C4-2B (cell line): Measurements from ENCODE around the gene CLNK.

Source experiments
- CTCF ChIP-seq: fragments of 450-650 bp; conservative IDR thresholded peaks from 2 replicates; pipeline ENCODE4 v1.5.1; 2017; ENCODE audit warnings: mild to moderate bottlenecking
- ZFX ChIP-seq: fragments of 450-650 bp; IDR thresholded peaks from 2 replicates; pipeline ENCODE4 v1.6.1; 2017

DNA sequence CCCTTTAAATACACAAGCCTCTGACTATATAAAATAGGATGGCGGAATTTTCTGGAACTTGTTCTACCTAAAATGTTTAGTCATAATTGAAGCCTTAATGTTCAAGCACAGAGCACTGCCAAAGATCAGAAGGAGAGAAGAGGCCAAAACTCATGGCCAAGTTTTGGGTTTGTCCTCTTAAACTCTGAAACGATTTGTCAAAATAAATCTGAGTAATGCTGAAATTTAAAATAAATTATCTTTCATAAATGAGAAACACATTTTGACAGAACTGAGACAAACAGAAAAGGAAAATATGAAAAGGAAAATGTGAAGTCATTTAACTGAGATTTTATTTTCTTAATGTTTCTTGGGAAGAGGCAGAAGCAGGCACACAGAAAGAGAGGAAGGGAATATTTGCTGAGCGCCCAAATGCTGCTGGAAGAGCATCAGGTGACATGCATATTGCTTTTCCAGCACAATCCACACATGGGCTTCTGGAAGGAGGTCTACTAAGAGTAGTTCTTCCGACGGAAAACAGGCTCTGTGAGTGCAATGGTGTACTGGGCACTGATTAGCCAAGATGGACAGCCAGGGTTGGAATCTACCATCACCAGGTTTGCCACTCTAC is 179.9 kb downstream of the CLNK start:
- TF ChIP-seq CTCF (no peak), ZFX (no peak)
